Coronary artery (tissue), 2 donors: ENCODE measurements around the gene STK39.

Source experiments
- DNase-seq: peaks from one replicate; pipeline ENCODE4 v3.0.0-alpha.2; 2017; ENCODE audit warnings: low spot score
- H3K27ac ChIP-seq, 2 donors: fragments of 200-600 bp; sonication (generic); one replicate each; pipeline ENCODE4 v1.5.1; 2016 to 2019
- H3K4me3 ChIP-seq: fragments of 200-600 bp; sonication (generic); 2 replicates; pipeline ENCODE4 v1.5.1; 2016; ENCODE audit warnings: mild to moderate bottlenecking, moderate library complexity
- TF ChIP-seq, protein P1 (sequence below): fragments of 200-600 bp; sonication (generic); IDR thresholded peaks from one replicate; pipeline ENCODE4 v1.5.1; 2019; ENCODE audit warnings: antibody characterized with exemption

The STK39 gene

DNA sequence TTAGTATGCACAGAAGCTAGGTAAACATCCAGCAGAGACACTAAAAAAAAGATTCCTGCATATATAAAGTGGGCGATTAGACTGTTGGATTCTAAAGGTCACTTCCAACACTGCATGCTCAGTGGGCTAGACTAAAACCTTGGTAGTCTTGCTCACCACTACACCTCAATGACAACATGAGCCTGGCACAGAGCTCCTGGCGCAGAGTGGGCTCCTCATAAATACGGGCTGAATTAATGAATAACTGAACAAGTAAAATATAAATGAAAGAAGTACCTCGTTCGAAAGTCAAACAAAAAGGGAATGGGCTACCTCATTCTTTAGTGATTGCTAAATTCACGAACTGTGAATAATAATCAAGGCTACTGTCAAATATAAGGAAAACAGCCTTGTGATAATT, 185.3 kb downstream of the STK39 start:
- H3K27ac ChIP-seq = no peak overlapping the region
- TF ChIP-seq, protein P1, sequence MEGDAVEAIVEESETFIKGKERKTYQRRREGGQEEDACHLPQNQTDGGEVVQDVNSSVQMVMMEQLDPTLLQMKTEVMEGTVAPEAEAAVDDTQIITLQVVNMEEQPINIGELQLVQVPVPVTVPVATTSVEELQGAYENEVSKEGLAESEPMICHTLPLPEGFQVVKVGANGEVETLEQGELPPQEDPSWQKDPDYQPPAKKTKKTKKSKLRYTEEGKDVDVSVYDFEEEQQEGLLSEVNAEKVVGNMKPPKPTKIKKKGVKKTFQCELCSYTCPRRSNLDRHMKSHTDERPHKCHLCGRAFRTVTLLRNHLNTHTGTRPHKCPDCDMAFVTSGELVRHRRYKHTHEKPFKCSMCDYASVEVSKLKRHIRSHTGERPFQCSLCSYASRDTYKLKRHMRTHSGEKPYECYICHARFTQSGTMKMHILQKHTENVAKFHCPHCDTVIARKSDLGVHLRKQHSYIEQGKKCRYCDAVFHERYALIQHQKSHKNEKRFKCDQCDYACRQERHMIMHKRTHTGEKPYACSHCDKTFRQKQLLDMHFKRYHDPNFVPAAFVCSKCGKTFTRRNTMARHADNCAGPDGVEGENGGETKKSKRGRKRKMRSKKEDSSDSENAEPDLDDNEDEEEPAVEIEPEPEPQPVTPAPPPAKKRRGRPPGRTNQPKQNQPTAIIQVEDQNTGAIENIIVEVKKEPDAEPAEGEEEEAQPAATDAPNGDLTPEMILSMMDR = no peak
- no peak overlapping the region for H3K4me3 ChIP-seq
- no peak for DNase-seq

DNA sequence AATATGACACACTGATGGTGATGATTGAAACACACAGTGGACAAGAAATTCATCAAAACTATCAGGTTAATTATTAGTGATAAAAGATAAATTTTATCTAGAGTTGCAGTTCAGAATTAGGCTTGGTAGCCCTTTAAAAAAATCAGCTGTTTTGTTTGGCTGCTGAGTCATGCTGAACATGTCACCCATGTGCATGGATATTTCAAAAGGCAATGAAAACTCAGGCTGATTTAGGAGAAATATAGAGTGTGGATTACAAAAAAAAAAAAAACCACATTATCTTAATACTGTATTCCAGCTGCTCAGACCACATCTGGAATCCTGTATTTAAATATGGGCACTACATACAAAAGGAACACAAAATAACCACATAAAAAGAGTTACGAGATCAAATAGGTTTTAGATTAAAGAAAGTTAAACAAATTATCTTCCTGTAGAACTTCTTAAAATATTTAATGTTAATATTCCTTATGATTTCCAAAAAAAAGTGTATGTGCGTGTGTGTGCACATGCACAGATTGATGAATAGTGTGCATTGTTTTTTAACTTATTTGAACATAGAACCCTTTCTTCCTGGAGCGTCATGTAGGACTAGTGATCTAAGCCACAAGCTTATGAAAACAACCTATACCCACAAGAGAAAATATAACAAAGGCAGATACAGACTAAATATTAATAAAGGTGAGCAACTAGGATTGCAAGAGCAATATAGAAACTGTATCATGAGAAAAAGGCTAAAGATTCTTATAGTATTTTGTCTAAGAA, 186.2 kb downstream of the STK39 start:
- no peak for DNase-seq
- TF ChIP-seq, protein P1 = no peak
- no peak overlapping the region for H3K4me3 ChIP-seq
- H3K27ac ChIP-seq = no peak overlapping the region

DNA sequence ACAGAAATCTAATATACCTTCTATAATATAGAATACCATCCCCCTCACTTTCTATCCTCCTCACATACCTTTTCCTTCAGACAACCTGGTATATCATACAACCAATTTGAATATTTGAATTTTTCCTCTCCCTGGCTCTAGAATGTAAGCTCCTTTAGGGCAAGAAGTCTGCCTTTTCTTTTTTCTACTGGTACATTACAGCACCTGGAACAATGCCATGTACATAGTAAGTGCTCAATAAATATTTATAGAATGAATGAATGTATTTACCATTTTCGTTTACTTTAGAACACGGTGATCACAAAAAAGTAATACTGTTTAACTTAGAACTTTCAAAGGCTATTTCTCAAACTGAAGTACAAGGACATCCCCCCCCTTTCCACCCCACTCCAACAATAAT, 187.6 kb downstream of the STK39 start:
- H3K4me3 ChIP-seq = no peak overlapping the region
- no peak overlapping the region for H3K27ac ChIP-seq
- TF ChIP-seq, protein P1 = no peak
- no peak for DNase-seq

DNA sequence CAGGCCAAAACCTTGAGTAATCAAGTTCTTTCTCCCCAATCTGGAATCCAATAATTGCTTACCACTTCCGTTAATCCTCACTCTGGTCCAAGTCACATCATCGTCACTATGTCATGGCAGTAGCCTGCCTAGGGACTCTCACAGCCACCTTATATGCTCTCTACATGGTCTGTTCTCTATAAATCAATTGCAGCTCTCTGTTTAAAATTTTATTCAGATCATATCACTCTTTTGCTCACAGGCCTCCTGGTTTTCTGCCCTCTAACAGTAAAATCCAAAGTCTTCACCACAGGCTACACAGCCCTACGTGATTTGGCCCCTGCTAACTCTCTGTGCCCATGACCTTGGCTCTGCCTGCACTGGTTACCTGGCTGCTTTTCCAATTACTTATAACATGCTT, 188.7 kb downstream of the STK39 start:
- Histone ChIP-seq H3K4me3 (no peak overlapping the region), H3K27ac (no peak overlapping the region)
- no peak for DNase-seq
- TF ChIP-seq, protein P1 = no peak

DNA sequence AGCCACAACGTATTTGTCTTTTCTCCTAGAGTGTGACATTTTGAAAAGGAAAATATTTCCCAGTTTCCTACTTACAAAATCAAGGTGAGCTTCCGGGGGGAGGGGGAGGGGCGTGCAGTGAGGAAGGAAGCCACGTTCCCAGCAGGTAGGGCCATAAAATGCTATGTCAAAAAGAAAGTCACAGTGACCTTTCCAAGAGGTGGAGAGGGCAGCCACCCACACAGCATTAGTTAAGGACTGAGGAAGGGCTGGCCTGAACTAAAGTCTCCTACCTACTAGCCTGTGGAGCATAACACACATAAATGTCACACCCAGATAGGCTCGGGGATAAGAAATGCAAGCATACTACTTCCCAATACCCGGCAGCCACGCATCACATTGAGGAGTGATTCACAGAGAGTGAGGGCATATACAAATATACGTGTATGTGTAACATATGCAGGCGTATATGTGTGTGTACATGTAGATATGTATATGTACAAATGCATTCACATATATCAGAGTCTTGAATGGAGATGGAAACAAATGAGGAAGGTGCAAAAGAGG, 191.1 kb downstream of the STK39 start:
- H3K27ac ChIP-seq = no peak overlapping the region
- TF ChIP-seq, protein P1 = no peak
- H3K4me3 ChIP-seq = no peak overlapping the region
- no peak for DNase-seq

DNA sequence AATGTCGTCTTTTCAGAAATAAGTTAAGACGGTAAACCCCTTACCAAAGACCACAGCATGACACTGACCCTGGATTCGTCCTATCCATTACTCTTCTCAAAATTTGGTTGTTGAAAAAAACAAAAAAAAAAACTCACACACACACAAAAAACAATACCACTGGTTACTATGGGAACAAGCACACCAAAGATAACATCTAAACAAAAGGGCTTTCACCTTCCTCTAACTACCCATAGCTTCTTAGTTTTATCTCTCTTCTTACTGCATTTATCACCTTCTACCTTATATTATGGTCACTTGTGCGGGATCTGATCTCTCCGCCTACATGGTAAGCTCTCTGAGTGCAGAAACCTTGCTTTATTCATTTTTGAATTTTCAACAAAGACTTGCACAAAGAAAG, 192.7 kb downstream of the STK39 start:
- H3K27ac ChIP-seq = no peak overlapping the region
- DNase-seq = no peak
- TF ChIP-seq, protein P1 = no peak
- no peak overlapping the region for H3K4me3 ChIP-seq

DNA sequence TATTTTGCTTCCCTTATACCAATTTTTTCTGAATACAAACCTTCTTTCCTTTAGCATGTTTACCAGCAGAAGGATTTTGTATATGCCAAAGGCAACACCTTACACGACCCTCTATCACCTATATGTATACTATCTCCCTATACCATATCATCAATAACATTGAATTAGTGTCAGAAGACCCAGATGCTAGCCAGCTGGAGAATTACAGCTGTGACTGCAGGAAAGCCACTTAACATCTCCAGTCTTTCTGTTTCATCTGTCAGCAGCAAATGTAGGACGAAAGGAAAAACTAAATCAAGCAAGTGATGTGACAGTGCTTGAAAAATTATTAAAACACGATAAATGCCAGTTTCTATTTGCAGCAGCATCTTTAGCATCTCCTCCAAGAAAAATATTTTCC, 193.7 kb downstream of the STK39 start:
- TF ChIP-seq, protein P1 = no peak
- Histone ChIP-seq H3K4me3 (no peak overlapping the region), H3K27ac (no peak overlapping the region)
- DNase-seq = no peak
